ENCODE measurements around the gene TRPM2. TPM values are rescaled to one million over a fixed set of nuclear protein-coding genes. Genes with fewer than 3 reads are reported as not detected.
"Not testable (repeated sequence)": the region's sequence is repeated elsewhere in the genome, so short reads cannot be mapped to it uniquely, and the experiment has no call there.

Gene TRPM2
- total and polyA plus RNA-seq, 2 experiments from 2014 or later = not detected

DNA sequence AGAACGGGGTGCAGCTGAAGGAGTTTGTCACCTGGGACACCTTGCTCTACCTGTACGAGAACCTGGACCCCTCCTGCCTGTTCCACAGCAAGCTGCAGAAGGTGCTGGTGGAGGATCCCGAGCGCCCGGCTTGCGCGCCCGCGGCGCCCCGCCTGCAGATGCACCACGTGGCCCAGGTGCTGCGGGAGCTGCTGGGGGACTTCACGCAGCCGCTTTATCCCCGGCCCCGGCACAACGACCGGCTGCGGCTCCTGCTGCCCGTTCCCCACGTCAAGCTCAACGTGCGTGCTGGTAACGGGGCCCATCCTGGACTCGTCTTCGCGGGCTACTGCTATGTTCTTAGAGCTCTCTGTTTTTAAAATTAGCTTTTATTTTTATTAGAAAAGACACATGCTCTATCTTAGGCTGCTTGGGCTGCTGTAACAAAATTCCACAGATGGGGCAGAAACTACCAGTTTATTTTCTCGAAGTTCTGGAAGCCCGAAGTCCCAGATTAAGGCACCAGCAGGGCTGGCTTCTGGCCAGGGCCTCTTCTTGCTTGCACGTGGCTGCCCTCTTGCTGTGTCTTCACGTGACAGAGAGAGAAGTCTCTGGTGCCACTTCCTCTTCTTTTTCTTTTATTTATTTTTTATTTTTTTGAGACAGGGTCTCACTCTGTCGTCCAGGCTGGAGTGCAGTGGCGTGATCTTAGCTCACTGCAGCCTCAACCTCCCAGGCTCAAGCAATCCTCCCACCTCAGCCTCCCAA lies 38.1 kb downstream of the TRPM2 start:
- no peak for DNase-seq (ENCODE audit: low read depth in 1 of 2, low spot score in 1 of 2)
- H3K27ac ChIP-seq = no peak overlapping the region
- peaks cover 3% of the 10 kb centered on the region for H3K4me1 ChIP-seq (ENCODE audit: low read depth)
- TF ChIP-seq, protein P1, sequence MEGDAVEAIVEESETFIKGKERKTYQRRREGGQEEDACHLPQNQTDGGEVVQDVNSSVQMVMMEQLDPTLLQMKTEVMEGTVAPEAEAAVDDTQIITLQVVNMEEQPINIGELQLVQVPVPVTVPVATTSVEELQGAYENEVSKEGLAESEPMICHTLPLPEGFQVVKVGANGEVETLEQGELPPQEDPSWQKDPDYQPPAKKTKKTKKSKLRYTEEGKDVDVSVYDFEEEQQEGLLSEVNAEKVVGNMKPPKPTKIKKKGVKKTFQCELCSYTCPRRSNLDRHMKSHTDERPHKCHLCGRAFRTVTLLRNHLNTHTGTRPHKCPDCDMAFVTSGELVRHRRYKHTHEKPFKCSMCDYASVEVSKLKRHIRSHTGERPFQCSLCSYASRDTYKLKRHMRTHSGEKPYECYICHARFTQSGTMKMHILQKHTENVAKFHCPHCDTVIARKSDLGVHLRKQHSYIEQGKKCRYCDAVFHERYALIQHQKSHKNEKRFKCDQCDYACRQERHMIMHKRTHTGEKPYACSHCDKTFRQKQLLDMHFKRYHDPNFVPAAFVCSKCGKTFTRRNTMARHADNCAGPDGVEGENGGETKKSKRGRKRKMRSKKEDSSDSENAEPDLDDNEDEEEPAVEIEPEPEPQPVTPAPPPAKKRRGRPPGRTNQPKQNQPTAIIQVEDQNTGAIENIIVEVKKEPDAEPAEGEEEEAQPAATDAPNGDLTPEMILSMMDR (IDR thresholded peaks at IDR 0.05; ENCODE audit: low read depth, low read length) = no peak
- H3K4me3 ChIP-seq = no peak overlapping the region
- no peaks in the 10 kb centered on the region for H3K36me3 ChIP-seq
- no peaks in the 10 kb centered on the region for H3K27me3 ChIP-seq
- no peaks in the 10 kb centered on the region for H3K9me3 ChIP-seq (ENCODE audit: low read depth)

DNA sequence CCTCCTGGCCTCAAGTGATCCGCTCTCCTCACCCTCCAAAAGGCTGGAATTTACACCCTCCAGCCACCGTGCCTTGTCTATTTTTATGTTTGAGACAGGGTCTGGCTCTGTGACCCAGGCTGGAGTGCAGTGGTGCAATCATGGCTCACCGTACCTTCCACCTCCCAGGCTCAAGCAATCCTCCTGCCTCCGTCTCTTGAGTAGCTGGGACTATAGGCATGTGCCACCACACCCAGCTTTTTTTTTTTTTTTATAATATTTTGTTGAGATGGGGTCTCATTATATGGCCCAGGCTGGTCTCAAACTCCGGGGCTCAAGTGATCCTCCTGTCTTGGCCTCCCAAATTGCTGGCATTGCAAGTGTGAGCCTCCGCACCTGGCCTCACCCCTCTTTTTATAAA lies 38.8 kb downstream of the TRPM2 start:
- Histone ChIP-seq H3K4me1 (ENCODE audit: low read depth) (peaks cover 3% of the 10 kb centered on the region), H3K4me3 (no peak overlapping the region), H3K27me3 (no peaks in the 10 kb centered on the region), H3K36me3 (no peaks in the 10 kb centered on the region), H3K9me3 (ENCODE audit: low read depth) (no peaks in the 10 kb centered on the region), H3K27ac (no peak overlapping the region)
- TF ChIP-seq, protein P1 (IDR thresholded peaks at IDR 0.05; ENCODE audit: low read depth, low read length) = no peak
- DNase-seq (ENCODE audit: low read depth in 1 of 2, low spot score in 1 of 2) = no peak

DNA sequence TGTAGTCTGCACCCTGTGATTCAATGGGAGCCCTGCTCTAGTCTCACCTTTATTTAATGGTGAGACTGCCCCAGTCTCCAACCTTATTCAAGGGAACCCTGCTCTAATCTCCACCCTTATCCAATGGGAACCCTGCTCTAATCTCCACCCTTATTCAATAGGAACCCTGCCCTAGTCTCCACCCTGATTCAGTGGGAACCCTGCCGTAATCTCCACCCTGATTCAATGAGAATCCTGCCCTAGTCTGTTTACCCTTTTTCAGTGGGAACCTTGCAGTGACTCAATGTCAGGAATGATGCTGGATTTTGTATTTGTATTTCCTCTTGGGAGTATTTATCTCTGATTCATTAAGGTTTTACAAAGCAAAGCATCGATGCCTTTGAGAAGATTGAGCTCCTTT lies 39.5 kb downstream of the TRPM2 start:
- DNase-seq (ENCODE audit: low read depth in 1 of 2, low spot score in 1 of 2) = no peak
- H3K4me3 ChIP-seq = no peak overlapping the region
- no peaks in the 10 kb centered on the region for H3K27me3 ChIP-seq
- H3K4me1 ChIP-seq (ENCODE audit: low read depth) = peaks cover 3% of the 10 kb centered on the region
- no peak overlapping the region for H3K27ac ChIP-seq
- TF ChIP-seq, protein P1 (IDR thresholded peaks at IDR 0.05; ENCODE audit: low read depth, low read length) = no peak
- no peaks in the 10 kb centered on the region for H3K36me3 ChIP-seq
- no peaks in the 10 kb centered on the region for H3K9me3 ChIP-seq (ENCODE audit: low read depth)

GRCh38 chr21:44394733-44395132 lies 41.3 kb downstream of the TRPM2 start:
- DNase-seq (ENCODE audit: low read depth in 1 of 2, low spot score in 1 of 2) = no peak
- TF ChIP-seq, protein P1 (IDR thresholded peaks at IDR 0.05; ENCODE audit: low read depth, low read length) = no peak
- Histone ChIP-seq H3K4me3 (no peak overlapping the region), H3K27ac (no peak overlapping the region), H3K36me3 (no peaks in the 10 kb centered on the region), H3K27me3 (no peaks in the 10 kb centered on the region), H3K9me3 (ENCODE audit: low read depth) (no peaks in the 10 kb centered on the region), H3K4me1 (ENCODE audit: low read depth) (peaks cover 3% of the 10 kb centered on the region)

GRCh38 chr21:44395260-44395659 lies 41.8 kb downstream of the TRPM2 start:
- TF ChIP-seq, protein P1 (IDR thresholded peaks at IDR 0.05; ENCODE audit: low read depth, low read length) = no peak
- no peak for DNase-seq (ENCODE audit: low read depth in 1 of 2, low spot score in 1 of 2)
- Histone ChIP-seq H3K27me3 (no peaks in the 10 kb centered on the region), H3K27ac (no peak overlapping the region), H3K36me3 (no peaks in the 10 kb centered on the region), H3K4me1 (ENCODE audit: low read depth) (peaks cover 3% of the 10 kb centered on the region), H3K4me3 (no peak overlapping the region), H3K9me3 (ENCODE audit: low read depth) (no peaks in the 10 kb centered on the region)

GRCh38 chr21:44396803-44397202 lies 43.4 kb downstream of the TRPM2 start:
- H3K9me3 ChIP-seq (ENCODE audit: low read depth); H3K4me3 ChIP-seq; H3K27me3 ChIP-seq; H3K27ac ChIP-seq; H3K36me3 ChIP-seq; H3K4me1 ChIP-seq (ENCODE audit: low read depth); DNase-seq (ENCODE audit: low read depth in 1 of 2, low spot score in 1 of 2): not testable (repeated sequence)
